ENCODE results near the gene ELL2.

GRCh38 chr5:95938766-95939165, 22.9 kb downstream of the ELL2 start:
- TF ChIP-seq POLR2A (IDR thresholded peaks at IDR 0.05) = no peak
- TF ChIP-seq CTCF (IDR thresholded peaks at IDR 0.05) = no peak
